Neural cell (in vitro differentiated cells): ENCODE data around the gene C22orf39.

ENCODE experiments used
- EP300 ChIP-seq: fragments of 450-650 bp; conservative IDR thresholded peaks from 2 replicates; pipeline ENCODE4 v1.6.1; 2014; ENCODE audit warnings: antibody characterized with exemption, mild to moderate bottlenecking, moderate library complexity; ENCODE audit not compliant: poor library complexity, severe bottlenecking
- EZH2 ChIP-seq: fragments of 200-600, 300-800 bp; shearing (Covaris generic), sonication (generic); IDR thresholded peaks from 2 replicates; pipeline ENCODE4 v1.6.1; 2014; ENCODE audit warnings: antibody characterized with exemption, low read length, borderline replicate concordance, mild to moderate bottlenecking; ENCODE audit not compliant: insufficient read depth, poor library complexity, severe bottlenecking
- MXI1 ChIP-seq: fragments of 450-650 bp; conservative IDR thresholded peaks from 2 replicates; pipeline ENCODE4 v1.6.1; 2014; ENCODE audit warnings: antibody characterized with exemption, mild to moderate bottlenecking; ENCODE audit not compliant: poor library complexity, severe bottlenecking
- POLR2AphosphoS5 ChIP-seq: IDR thresholded peaks from 2 replicates; pipeline ENCODE4 v1.6.1; 2012
- RAD21 ChIP-seq: fragments of 450-650 bp; conservative IDR thresholded peaks from 2 replicates; pipeline ENCODE4 v1.6.1; 2014; ENCODE audit warnings: antibody characterized with exemption, mild to moderate bottlenecking, moderate library complexity
- SMC3 ChIP-seq: fragments of 450-650 bp; conservative IDR thresholded peaks from 2 replicates; pipeline ENCODE4 v1.6.1; 2014; ENCODE audit warnings: antibody characterized with exemption, mild to moderate bottlenecking, moderate library complexity; ENCODE audit not compliant: poor library complexity
- TF ChIP-seq, protein P1 (sequence below): fragments of 450-650 bp; IDR thresholded peaks from 2 replicates; pipeline ENCODE4 v1.5.1; 2014; ENCODE audit warnings: antibody characterized with exemption, mild to moderate bottlenecking, moderate library complexity; ENCODE audit not compliant: poor library complexity, severe bottlenecking
- TF ChIP-seq, protein P2 (sequence below): IDR thresholded peaks from 2 replicates; pipeline ENCODE4 v1.6.1; 2012; ENCODE audit warnings: borderline replicate concordance

DNA sequence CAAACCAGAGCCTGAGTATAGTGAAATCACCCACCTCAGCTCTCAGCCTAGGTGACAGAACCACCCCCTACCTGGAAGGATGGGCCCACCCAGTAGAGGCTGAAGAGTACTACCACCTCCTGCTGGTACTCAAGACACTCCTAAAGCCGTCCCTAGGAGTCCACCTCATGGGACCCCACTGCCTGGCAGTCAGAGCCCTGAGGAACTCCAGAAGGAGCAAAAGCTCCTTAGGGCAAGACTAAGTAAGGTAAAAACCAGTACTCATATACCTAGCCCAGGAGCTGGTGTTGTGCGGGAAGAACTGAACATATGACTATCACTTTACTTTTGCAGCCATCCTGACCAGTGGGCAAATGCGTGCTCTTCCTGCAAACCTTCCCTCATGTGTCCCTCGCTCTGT lies 52.2 kb downstream of the C22orf39 start:
- TF ChIP-seq SMC3 (no peak), POLR2AphosphoS5 (no peak), EZH2 (no peak), MXI1 (no peak), EP300 (no peak), RAD21 (no peak)
- TF ChIP-seq, protein P1, sequence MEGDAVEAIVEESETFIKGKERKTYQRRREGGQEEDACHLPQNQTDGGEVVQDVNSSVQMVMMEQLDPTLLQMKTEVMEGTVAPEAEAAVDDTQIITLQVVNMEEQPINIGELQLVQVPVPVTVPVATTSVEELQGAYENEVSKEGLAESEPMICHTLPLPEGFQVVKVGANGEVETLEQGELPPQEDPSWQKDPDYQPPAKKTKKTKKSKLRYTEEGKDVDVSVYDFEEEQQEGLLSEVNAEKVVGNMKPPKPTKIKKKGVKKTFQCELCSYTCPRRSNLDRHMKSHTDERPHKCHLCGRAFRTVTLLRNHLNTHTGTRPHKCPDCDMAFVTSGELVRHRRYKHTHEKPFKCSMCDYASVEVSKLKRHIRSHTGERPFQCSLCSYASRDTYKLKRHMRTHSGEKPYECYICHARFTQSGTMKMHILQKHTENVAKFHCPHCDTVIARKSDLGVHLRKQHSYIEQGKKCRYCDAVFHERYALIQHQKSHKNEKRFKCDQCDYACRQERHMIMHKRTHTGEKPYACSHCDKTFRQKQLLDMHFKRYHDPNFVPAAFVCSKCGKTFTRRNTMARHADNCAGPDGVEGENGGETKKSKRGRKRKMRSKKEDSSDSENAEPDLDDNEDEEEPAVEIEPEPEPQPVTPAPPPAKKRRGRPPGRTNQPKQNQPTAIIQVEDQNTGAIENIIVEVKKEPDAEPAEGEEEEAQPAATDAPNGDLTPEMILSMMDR, result no peak
- TF ChIP-seq, protein P2, sequence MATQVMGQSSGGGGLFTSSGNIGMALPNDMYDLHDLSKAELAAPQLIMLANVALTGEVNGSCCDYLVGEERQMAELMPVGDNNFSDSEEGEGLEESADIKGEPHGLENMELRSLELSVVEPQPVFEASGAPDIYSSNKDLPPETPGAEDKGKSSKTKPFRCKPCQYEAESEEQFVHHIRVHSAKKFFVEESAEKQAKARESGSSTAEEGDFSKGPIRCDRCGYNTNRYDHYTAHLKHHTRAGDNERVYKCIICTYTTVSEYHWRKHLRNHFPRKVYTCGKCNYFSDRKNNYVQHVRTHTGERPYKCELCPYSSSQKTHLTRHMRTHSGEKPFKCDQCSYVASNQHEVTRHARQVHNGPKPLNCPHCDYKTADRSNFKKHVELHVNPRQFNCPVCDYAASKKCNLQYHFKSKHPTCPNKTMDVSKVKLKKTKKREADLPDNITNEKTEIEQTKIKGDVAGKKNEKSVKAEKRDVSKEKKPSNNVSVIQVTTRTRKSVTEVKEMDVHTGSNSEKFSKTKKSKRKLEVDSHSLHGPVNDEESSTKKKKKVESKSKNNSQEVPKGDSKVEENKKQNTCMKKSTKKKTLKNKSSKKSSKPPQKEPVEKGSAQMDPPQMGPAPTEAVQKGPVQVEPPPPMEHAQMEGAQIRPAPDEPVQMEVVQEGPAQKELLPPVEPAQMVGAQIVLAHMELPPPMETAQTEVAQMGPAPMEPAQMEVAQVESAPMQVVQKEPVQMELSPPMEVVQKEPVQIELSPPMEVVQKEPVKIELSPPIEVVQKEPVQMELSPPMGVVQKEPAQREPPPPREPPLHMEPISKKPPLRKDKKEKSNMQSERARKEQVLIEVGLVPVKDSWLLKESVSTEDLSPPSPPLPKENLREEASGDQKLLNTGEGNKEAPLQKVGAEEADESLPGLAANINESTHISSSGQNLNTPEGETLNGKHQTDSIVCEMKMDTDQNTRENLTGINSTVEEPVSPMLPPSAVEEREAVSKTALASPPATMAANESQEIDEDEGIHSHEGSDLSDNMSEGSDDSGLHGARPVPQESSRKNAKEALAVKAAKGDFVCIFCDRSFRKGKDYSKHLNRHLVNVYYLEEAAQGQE, result no peak
